Stimulated activated CD8-positive, alpha-beta memory T cell treated with anti-CD3 and anti-CD28 coated beads, Interleukin-15, amount 100 ng/mL, for 24 hours (primary cell): Measurements from ENCODE around the gene KYAT1.

Experiments
- DNase-seq: peaks from one replicate; pipeline ENCODE4 v3.0.0-alpha.2; 2020; ENCODE audit warnings: low read depth

Gene KYAT1

DNA sequence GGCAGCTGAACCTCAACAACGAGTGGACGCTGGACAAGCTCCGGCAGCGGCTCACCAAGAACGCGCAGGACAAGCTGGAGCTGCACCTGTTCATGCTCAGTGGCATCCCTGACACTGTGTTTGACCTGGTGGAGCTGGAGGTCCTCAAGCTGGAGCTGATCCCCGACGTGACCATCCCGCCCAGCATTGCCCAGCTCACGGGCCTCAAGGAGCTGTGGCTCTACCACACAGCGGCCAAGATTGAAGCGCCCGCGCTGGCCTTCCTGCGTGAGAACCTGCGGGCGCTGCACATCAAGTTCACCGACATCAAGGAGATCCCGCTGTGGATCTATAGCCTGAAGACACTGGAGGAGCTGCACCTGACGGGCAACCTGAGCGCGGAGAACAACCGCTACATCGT is 26.6 kb upstream of the KYAT1 start:
- DNase-seq = no peak

DNA sequence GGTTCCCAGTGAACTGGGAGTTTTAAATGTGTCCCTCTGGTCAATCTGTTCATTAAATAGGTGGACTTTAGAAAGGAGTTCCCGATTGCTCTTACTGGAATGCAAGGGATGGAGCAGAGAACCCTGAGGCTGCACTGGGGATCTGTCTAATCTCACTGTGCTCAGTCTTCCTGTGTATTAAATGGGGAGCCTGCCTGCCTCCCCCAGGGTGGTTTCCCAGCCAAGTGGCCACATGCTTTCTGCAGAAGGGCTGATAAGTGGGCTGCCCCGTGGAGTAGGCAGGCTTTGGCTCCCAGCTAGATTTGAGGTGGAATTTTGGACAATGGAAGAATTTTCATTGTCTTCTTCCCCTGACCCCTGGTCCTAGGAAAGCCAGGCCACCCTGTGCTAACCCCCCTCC is 25.0 kb upstream of the KYAT1 start:
- no peak for DNase-seq

DNA sequence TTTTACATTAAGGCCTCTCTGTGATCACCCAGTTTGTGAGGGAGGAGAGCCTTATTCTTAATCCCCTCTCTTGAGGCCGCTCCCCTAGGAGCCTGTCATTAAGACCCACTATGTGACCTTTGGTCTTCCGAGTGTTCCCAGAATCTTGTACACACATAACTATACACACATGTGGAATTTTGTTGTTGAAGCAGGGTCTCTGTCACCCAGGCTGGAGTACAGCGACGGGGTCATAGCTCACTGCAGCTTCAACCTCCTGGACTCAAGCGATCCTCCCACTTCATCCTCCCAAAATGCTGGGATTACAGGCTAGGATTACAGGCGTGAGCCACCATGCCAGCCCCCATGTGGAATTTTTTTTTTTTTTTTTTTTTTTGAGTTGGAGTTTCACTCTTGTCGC is 24.2 kb upstream of the KYAT1 start:
- no peak for DNase-seq

DNA sequence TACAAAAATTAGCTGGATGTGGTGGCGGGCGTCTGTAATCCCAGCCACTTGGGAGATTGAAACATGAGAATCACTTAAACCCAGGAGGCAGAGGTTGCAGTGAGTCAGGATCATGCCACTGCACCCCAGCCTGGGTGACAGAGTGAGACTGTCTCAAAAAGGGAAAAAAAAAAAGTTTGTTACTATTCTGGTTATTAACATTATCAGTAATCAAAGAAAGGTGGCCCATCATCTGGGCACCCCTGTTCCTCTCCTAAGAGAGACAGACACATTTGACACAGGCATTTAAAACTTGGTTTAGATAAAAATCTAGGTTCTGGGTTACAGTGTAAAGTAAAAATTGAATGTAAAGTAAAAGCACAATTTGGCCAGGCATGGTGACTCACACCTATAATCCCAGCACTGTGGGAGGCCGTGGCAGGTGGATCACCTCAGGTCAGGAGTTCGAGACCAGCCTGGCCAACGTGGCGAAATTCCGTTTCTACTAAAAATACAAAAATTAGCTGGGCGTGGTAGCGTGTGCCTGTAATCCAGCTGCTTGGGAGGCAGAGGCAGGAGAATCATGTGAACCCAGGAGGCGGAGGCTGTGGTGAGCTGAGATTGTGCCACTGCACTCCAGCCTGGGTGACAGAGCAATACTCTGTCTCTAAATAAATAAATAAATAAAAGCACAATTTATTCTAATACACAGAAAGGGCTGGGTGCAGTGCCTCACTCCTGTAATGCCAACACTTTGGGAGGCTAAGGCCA is 22.3 kb upstream of the KYAT1 start:
- DNase-seq = no peak

DNA sequence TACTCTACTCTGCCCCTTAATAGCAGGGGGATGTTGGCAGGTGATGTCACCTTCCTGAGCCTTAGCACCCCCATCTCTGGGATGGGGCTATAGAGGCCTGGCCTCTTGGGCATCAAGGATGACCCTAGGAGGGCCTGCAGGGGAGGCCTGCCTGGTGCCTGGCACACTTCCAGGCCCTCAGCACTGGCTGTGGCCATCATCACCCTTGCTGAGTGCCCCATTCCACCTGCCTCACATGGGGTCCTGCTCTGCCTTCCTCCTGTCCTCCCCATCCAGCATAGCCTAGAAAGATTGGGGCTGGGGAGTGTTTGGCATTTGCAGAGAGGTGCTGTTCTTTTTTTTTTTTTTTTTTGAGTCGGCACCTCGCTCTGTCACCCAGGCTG is 21.3 kb upstream of the KYAT1 start:
- no peak for DNase-seq

DNA sequence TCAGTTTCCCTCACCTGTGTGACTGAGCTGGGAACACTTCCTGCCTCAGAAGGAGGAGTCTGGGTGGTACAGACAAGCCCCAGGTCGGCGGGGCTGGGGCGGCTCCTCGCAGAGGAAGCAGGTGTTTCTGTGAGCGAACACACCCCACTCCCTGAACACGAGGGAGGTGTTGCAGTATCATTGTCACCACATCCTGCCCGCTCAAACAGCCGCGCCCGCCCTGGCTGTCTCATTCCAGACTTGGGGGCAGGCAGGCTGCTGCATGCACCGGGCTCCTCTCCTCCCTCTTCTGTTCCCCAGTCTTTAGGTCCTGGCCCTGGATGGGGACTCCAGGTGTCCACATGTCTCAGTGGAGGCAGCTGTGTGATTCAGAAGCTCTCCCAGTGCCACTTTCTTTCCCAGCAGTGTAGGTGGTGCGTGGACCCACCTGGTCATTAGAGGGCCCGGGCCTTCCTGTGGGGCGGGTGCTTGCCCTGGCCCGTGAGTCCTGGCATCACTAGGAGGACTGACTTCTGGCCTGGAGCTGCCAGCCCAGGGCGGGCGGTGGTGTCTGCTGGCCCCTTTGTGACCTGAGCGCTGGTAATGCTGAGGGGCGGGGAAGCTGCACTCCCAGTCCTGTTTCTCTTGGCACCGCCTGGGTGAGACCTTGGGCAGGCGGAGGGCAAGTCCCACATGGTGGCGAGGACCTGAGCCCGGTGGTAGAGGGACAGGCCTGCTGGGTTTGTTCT is 20.8 kb upstream of the KYAT1 start:
- DNase-seq = peak; percentile 53

DNA sequence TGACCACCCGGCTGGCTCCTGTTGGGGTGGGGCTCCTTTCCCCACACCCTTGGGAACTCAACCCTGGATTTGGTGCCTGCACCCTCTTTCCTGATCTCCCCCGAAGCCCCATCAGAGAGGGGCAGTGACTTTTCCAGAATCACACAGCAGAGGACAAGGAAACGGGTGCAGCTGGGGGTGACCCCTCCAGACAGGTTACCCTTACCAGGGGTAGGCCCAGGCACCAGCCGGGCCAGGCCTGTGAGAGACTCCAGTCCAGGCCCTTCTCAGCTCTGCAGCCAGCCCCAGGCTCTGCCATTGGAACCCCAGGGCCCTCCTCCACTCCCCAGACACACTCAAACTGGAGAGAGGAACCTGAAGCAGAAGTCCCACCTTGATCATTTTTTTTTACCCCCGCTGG is 20.1 kb upstream of the KYAT1 start:
- DNase-seq = no peak

DNA sequence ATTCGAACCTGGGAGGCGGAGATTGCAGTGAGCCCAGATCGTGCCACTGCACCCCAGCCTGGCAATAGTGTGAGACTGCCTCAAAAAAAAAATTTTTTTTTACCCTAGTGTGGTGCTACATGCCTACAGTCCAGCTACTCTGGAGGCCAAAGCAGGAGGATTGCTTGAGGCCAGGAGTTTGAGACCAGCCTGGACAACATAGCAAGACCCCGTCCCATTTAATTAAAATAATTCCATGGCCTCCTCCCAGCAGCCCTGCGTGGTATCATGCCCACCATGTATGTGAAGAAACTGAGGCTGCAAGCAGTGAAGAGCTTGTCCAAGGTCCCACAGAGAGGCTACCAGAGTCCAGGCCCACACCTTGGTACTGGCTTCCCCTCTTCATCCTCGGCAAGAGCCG is 19.6 kb upstream of the KYAT1 start:
- no peak for DNase-seq

DNA sequence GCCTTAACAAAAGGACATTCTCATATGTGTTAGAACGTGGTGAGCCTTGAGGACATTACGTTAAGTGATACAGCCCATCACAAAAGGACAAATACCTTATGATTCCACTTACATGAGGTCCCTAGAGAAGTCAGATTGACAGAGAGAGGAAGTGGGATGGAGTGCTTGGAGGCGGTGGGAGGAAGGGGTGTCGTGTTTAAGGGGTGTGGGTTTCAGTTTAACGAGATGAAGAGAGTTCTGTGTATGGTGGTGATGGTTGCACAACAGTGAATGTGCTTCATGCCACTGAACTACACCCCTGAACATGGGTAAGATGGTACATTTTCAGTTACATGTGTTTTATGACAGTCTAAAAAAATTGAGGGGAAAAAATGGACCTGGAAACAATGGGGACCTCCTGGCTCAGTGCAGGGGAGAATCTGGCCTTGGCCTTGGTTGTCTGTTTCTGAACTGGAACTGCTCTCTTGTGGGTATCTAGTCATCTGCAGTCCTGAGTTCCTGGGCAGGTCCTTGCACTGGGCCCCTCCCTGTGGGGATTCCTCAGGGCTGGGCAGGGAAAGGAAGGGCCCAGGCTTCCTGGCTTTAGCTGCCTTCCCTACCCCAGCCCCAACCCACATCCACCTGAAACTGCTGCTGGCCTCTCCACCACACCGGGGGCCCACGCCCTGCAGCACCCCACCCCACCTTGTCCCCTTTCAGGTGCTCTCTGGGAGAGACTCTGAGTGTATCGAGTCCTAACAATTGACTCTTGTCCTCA is 18.0 kb upstream of the KYAT1 start:
- no peak for DNase-seq

DNA sequence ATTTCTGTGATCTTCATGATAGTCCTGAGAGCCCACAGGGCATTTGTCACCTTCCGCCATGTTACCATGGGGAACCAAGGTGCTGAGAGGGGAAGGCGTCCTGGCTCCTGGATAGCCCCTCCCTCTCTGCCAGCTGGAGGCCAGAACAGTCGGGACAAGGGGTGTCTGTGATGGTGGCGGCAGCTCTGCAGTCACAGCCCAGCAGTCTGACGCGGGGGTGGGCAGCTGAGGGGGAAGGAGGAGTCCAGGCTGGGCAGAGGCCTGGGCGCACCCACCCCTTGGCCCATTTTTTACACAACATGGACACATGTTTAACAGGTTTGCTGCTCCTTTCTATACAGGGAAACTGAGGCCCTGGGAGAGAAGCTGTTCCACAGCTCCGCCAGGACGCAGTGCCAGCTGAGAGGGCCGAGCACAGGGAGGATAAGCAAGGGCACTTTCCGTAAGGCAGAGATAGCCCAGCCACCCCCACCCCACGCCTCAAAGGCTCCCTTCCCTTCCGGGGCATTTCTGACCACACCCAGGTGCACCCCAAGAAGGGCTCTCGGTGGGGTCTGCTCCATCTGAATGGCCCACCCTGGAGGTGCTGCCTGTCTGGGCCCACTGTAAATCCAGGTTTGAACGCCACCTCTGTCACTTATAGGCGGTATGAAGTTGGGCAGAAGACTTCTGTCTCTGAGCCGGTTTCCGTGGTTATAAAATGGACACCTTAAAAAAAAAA is 17.3 kb upstream of the KYAT1 start:
- no peak for DNase-seq

DNA sequence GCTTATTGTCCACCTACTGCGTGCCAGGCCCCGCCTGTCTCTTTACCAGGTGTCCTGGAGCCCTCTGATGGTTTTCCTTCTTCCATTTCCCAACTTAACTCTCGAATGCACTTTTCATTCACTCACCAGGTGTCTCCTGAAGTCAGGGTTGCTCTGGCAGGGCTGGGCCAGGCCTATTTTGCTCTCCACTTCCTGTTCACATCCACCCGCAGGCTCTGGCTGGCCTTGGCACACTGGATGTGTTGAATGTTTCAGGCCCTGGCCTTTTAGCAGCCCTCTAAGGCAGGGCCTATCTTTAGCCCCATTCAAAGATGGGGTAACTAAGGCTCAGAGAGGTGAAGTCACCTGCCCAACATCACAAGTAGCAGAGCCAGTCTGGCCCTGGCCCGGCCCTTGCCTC is 16.6 kb upstream of the KYAT1 start:
- no peak for DNase-seq

DNA sequence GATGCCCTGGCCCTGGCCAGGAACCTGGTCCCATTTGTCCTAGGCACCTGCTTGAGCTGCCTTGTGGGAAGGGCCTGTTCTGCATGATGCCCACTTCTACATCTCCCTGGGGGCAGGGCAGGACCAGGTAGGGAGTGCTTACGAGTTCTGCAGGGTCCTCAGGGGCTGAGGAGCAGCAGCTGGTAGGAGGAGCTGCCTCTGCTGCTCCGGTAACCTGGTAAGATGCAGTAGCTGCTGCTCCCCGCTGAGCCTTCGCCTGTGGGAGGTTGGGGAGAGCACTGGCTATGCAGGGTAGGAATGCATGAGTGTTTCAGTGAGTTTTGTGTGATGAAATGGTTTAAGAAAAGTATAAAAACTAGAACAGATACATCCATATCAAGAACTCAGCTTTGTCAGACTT is 13.8 kb upstream of the KYAT1 start:
- DNase-seq = no peak

DNA sequence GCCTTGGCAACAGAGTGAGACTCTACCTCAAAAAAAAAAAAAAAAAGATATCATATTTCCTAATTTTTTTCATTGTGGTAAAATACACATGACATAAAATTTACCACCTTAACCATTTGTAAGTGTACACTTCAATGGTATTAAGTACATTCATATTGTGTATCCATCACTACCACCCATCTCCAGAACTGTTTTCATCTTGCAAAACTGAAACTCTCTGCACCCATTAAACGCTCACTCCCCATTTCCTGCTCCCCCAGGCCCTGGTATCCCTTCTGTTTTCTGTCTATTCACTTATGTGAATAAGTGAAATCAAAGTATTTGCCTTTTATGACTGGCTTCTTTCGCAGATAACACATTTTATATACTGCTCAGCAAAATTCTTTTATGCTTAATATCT is 13.0 kb upstream of the KYAT1 start:
- no peak for DNase-seq

DNA sequence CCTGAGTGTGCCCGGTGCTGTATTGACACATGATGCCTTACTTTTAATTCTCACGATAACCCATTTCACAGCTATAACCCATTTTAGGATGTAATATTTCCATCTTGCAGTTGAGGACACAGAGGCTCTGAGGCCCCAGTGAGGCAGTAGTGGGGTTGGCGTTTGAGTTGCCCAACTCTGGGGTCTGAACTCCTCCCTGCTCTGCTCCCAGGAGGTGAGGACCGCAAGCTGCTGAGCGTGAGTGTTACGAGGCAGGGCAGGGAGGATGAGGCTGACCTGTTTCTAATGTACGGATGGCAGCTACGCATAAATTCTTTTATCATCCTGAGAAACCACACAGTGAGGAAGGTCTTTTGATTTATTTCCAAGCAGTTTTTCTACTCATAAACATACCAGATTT is 11.6 kb upstream of the KYAT1 start:
- no peak for DNase-seq

DNA sequence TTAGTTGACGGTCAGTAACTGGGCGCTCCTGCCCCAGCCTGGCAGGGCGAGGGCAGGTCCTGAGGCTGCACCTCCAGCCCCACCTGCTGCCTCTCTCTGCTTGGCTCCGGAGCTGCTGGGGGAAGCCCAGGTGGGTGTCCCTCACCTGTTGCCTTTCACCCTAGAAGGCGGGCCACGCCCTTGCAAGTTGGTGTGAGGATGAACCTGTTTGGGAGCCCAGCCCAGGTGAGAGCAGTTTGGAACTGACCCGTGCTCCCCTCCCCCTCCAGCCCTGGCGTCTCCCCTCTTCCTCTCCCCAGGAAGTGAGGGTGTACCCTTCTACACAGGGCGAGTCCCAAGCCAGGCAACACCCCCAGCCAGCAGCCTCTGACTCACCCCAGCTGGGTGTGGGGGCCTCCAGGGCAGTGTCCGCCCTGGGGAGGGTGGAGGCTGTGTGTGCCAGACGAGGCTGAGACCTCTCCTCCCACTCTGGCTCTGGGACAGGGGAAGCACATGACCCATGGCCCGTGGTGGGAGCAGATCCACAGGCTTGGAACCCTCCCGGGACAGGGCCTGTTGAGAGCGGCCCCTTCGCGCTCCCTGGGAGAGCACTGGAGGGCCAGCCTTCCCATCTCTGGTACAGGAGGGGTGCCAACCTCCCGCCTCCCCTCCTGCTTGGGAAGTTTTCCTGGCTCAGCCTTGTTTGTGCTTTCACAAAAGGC is 10.6 kb upstream of the KYAT1 start:
- DNase-seq = no peak

DNA sequence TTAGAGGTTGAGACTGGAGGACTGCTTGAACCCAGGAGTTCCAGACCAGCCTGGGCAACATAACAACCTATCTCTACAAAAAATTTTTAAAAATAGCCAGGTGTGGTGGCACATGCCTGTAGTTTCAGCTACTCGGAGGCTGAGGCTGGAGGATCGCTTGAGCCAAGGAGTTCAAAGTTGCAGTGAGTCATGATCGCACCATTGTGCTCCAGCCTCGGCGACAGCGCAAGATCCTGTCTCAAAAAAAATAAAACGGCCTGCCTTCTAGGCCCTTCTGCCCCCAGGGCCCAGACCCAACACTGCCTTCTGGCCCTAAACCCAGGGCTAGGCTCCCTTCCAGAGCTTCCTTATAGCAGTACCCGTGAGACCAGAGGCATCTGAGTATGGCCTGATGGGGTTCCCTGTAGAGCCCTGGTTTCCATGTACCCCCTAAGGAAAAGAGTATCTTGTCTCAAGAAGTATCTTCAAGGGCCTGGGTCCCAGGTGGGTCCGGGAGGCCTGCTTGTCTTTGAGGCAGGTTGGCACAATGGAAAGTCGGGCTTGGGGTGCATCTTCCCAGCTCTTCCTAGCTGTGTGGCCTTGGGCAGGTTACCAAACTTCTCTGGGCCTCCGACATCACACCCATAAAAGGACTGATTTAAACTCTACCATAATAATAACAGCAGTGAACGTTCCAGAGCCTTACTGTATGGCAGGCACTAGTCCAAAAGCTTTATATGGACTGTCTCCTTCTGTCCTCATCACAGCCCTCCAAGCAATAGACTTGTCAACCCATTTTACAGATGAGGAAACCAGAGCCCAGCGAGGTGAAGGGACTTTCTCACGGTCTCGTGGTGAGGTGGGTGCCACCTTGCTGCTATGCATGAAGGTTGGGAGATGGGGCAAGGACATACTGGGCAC is 9.8 kb upstream of the KYAT1 start:
- no peak for DNase-seq

DNA sequence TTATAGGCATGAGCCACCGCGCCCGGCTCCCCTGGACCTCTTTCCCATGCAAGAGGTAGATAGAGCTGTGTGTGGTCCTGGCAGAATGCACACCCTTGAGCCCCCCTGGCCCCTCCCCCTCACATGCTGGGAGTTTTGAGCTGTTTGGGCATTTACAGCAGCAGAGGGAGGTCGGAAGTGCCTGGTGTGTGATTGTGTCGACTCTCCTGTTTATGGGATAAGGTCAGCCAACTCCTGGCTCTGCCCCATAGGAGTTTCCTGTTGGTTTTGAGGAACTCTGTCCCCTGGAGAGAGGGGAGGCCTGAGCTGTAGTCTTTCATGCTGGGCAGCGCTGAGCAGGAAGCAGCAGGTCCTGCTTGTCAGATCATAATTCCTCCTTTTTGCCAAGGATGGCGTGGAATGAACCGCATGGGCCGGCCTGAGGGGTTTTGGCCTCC is 6.2 kb upstream of the KYAT1 start:
- no peak for DNase-seq

DNA sequence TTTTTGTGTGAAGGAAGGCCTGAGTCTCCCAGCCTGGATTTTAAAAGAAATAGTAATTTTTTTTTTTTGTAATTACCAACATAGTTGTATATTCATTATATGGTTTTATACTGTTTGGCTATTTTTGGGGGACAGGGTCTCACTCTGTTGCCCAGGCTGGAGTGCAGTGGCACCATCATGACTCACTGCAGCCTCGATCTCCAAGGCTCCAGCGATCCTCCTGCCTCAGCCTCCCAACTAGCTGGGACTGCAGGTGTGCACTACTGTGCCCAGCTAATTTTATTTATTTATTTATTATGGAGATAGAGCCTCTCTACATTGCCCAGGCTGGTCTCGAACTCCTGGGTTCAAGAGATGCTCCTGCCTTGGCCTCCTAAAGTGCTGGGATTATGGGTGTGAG is 5.3 kb upstream of the KYAT1 start:
- DNase-seq = no peak

DNA sequence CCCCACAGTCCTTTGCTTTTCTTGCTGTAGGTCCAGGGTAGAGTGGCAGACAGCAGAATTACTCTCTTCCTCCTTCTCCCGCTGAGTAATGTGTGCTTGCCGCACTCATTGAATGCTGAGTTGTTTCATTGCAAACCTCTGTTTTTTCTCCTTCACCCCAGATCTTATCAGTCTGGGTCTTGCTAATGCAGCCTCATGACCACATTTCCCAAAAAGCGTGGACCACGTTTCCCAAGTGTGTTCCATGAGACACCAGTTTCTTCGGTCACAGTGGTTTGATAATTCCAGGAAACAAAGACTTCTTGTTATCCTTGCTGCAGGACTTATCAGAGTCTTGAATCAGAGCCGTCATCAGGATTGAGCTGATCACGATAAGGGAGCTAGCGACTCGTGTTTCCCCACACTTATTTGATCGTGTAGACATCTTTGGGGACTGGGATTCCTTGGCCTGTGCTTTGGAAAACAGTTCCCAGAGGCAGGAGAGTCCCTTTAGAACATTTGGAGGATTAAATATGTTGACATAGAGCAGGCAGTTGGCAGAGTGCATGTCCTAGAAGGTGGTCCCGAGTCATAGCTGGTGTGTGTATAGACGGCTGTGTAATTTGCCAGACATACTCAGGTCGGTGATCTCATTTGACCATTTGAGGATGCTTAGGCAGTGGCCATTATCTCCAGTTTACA is 4.6 kb upstream of the KYAT1 start:
- no peak for DNase-seq

DNA sequence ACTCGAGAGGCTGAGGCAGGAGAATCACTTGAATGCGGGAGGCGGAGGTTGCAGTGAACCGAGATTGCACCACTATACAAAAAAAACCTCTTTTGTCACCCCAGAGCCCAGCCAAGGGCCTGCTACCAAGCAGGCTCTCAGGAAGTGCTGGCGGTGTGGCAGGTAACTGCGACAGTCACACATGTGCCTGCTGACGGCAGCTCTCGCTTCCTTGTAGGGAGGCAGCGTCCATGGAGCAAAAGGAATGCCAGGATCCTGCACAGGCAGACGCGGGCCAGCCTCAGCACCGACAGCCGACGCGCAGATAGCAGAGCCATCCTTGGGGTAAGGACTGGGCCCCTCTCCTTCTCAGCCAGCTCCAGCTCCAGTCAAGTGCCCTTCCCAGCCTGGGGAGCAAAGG is 4.0 kb upstream of the KYAT1 start:
- DNase-seq = no peak
